Stimulated activated naive CD4-positive, alpha-beta T cell (primary cell): ENCODE measurements around the gene VTN.

Experiments used
- DNase-seq, 6 experiments: peaks; one replicate each; lab custom pipeline; 2025; lab: John Stamatoyannopoulos, UW

Gene VTN

DNA sequence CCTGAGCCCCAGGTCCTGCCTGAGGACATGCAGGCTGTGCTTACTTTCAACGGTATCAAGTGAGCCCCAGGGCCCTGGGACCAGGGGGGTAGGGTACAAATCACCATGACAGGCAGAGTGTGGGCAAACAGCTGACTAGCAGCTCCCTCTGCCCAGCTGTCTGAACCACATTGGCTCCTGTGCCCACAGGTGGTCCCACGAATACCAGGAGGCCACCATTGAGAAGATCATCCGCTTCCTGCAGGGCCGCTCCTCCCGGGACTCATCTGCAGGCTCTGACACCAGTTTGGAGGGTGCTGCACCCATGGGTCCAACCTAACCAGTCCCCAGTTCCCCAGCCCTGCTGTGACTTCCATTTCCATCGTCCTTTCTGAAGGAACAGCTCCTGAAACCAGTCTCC lies 25.9 kb upstream of the VTN start:
- DNase-seq: no peak

DNA sequence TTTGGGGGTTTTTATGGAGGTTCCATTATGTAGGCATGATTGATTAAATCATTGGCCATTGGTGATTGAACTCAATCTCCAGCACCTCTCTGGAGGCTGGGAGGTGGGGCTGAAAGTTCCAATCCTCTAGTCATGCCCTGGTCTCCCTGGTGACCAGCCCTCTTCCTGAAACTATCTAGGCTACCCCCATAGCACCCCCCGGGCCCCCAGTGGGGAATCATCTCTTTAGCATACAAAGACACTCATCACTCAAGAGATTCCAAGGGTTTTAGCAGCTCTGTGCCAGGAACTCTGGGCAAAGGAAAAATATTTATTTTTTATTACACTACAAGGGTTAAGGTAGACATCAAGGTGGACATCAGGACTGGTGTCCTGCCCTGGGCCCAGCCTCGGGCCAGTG lies 25.3 kb upstream of the VTN start:
- no peak for DNase-seq

DNA sequence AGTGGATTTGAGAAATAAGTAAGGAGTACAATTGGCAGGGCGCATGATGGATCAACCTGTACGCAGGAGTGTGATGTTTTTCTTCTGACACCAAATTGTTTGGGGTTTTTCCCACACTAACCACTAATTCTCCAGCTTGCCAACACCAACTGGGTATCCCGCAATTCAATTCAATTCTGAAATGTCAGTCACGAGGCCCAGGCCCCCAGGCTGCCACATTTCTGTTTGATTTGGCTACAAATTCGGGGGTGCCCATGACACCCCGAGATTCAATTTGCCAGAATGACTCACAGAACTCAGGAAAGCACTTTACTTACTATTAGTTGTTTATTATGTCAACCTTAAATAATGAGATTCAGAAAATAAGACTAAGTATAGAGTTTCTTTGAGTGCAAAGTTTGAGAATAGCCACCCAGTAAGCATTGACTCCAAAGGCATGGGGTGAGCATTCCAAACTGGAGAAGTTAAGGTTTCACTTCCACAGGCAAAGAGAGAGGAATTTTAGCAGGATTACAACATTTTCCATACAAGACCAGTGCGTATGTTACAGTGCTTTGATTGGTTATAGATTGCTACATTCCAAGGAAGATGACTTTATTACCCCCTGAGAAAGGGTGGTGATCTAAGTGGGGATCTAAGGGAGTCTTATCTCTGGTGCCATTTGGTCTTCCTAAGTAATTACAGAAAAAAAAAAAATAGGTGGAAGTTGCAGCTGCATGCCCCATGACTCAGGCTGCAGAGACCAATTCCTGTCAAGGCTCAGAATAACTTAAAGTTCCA lies 24.4 kb upstream of the VTN start:
- DNase-seq: no peak

DNA sequence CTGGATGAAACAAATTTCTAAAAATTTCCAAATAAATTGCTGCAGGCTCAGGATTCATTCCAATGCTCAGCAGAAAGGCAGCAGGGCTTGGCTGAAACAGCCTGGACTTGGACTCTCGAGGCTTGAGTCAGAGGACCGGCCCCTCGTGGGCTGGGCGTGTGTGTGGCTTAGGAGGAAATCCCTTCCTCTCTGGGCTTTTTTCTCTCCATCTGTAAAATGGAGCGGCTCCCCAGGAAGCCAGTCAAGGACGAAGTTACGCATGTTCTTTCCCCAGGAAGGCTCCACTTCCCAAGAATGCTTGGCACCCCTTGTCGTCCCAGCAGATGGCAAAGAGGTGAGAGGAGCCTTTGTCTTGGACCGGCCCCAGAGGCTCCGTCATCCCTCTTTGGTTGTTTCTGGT lies 22.4 kb upstream of the VTN start:
- DNase-seq: no peak

DNA sequence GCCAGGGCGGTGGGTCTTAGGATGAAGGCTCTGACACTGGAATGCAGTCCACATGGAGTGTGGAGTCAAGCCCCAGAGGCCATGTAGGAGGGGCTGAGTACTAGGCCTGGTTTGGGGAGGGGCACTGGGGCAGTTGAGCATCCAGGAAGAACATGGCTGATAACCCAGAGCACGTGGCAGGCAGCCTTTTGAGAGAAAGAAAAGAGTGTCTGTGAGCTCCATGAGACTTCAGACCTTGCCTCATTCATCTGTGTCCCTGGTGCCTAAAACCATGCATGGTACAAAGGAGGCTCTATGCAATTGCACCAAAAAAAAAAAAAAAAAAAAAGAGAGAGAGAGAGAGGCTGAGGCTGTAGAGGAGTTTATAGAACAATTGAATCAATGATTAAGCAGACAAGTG lies 21.3 kb upstream of the VTN start:
- DNase-seq: no peak

DNA sequence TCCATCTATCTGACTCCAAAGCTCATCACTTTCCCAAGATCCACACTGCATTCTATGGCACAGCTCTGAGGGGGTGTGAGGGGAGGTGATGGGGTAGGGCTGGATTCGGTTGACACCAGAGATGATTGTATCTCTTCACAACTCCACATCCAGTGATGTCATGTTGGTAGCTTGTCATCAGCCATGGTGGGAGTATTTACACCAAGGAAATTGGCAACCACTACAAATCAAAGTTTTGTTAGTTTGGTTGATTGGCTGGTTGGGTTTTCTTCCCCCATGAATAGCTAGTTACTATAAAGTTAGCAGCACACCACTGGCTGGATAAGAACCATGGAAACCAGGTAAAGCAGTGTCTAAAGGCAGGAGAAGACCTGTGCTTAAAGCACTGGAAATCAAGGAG lies 20.9 kb upstream of the VTN start:
- no peak for DNase-seq

DNA sequence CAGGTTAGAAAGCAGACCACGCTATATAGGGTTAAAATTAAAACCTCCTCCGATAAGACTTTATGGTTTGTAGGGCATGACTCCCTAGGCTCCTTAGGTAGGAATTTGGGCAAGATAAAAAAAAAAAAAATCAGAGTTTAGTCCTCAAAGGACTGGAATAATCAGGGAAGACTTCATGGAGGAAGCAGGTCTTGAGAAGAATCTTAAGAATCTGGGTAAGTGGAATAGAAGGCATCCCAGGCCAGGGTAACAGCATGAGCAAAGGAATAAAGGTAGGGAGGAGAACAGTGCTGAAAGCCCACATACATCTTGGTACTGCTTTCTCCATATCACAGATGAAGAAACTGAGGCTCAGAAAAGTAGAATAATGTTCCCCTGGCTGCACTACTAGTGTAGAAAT lies 20.5 kb upstream of the VTN start:
- DNase-seq: no peak

DNA sequence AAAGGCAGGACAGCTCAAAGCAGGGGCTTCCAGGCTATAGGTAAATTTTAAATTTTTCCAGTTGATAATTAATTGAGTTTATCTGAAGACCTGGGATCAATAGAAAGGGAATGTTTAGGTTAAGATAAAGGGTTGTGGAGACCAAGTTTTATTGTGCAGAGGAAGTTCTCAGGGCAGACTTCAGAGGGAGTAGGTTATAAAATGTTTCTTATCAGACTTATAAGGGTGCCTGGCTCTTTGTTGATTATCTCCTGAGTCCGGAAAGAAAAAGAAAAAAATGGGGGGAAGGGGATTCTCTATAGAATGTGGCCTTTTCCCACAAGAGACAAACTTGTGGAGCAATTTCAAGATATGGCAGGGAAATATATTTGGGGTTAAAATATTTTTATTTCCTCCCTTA lies 20.0 kb upstream of the VTN start:
- no peak for DNase-seq

DNA sequence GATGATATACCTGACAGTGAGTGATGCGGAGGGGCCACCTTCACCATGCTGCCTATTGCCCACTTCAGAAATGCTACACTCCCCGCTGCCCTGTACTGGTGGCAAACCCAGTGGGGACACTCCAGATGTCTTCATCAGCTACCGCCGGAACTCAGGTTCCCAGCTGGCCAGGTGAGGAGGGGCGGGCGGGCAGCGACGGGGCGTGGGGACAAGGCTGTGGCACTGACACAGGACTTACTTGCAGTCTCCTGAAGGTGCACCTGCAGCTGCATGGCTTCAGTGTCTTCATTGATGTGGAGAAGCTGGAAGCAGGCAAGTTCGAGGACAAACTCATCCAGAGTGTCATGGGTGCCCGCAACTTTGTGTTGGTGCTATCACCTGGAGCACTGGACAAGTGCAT lies 18.0 kb upstream of the VTN start:
- DNase-seq: no peak

DNA sequence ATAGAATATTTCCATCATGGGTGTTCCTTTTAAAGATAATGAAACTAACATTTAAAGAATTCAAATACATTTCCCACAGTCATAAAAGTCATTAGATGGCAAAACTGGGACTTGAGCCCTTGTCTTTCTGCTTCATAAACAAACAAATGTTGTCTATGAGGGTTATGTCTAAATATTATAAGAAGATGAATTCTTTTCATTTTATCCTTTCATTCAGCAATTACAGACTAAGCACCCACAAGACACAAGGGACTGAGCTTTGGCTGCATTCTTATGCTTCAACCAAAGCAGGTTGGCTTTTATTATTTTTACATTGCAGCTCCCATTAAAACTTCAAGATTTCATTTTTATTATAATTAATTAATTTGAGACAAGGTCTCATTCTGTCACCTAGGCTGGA lies 16.3 kb upstream of the VTN start:
- no peak for DNase-seq

DNA sequence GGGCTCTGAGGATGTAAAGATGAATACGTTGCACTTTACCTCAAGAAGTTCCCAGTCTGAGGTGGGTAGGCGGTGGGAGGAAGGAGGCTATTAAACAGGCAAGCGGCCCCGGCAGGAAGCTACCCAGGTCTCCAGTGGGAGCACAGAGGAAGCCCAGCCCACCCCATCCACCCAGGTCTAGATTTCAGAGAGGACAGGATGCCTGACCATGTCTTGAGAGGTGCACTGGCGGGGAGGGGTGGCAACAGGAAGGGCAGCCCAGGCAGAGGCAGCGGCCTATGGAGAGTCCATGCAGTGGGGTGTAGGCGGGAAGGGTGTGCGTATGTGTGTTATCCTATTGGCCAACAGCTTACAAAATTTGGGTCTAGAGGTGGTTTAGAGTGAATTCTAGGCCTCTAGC lies 15.3 kb upstream of the VTN start:
- peak in 1 of 6 experiments; percentile 7 for DNase-seq

DNA sequence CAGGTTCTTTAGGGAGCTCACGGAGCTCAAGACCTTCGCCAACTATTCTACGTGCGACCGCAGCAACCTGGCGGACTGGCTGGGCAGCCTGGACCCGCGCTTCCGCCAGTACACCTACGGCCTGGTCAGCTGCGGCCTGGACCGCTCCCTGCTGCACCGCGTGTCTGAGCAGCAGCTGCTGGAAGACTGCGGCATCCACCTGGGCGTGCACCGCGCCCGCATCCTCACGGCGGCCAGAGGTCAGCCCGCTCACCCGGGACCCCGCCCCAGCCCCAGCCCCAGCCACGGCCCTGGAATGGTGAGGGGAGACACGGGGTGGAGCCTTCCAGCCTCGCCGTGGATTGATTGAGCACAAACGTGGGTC lies 14.9 kb upstream of the VTN start:
- DNase-seq: no peak

DNA sequence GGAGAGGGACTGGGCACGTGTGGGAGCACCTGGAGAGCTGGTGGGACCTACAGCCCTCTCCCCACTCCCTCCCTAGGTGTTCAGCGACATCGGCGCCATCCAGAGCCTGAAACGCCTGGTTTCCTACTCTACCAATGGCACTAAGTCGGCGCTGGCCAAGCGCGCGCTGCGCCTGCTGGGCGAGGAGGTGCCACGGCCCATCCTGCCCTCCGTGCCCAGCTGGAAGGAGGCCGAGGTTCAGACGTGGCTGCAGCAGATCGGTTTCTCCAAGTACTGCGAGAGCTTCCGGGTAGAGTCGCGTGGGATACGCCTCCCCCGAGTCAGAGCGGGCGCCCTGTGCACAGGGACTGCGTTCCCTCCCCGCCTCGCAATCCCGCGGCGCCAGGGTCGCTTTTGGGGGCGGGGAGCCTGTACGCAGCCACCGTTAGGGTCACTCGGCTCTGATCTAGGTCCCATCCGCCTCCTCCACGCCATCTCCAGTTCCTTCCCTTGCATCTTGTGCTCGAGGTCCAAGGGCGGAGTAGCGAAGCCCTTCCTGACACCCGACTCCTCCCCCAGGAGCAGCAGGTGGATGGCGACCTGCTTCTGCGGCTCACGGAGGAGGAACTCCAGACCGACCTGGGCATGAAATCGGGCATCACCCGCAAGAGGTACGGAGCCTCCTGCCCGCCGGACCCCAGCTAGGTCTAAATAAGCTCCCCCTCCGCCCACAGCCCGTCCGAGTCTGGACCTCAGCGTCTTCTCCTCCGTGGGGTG lies 14.4 kb upstream of the VTN start:
- peak; percentile 29 to 64 (median 44) for DNase-seq

DNA sequence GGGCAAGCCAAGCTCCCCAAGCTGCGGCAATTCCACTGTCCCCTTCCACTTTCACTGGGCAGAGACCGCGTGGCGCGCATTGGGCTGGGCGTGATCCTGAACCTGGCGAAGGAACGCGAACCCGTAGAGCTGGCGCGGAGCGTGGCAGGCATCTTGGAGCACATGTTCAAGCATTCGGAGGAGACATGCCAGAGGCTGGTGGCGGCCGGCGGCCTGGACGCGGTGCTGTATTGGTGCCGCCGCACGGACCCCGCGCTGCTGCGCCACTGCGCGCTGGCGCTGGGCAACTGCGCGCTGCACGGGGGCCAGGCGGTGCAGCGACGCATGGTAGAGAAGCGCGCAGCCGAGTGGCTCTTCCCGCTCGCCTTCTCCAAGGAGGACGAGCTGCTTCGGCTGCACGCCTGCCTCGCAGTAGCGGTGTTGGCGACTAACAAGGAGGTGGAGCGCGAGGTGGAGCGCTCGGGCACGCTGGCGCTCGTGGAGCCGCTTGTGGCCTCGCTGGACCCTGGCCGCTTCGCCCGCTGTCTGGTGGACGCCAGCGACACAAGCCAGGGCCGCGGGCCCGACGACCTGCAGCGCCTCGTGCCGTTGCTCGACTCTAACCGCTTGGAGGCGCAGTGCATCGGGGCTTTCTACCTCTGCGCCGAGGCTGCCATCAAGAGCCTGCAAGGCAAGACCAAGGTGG lies 11.2 kb upstream of the VTN start:
- DNase-seq: peak in 1 of 6 experiments; percentile 7

DNA sequence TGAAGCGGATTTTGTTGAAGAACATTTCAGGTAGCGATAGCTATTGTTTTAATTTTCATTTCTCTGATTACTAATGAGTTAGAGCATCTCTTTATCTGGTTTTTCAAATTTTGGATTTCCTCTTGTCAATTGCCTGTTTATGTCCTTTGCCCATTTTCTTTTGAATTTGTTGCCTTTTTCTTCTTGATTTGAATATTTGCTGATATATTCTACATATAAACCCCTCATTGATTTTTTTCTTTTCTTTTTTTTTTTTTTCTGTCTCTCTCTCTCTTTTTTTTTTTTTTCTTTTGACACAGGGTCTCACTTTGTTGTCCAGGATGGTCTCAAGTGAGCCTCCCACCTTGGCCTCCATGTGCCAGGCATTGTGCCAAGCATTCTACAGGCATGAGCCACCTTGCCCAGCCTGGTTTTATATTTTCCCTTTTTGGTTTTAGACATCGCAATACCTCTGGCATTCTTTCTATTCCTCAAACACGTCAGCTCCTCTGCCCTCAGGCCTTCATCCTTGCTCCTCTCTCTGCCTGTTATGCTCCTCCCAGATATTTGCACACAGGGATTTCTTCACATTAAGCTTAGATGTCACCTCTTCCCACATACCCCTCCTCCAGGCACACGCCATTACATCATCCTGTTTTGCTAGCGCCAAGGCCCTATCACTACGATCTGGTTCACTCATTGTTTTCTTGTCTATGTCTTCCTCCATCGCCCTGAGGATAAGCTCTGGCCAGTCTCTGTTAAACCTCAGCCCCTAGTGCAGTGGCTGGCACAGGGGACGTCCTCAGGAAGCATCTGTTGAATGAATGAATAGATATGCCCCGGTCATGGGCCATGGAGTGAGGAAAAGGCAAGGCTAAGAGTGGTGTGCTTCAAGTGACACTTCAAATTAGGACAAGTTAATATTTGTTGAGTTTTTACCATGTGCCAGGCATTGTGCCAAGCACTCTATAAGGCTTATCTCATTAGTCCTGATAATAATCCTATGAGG lies 10.0 kb upstream of the VTN start:
- DNase-seq: no peak

DNA sequence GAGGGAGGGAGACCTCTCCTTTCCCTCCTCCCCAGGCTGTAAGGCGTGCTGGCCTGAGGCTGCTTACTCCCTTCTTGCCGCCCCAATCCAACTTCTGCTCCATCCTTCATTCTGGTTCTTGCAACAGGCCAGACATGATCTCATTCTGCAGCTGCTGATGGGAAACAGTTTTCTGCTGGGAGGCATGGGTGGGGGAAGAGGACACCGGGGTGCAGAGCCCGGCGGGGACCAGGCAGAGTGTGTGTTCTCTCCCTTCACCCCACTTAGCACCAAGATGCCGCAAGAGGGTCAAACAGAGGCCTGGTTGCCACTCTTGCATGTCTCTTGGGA lies 2.8 kb upstream of the VTN start:
- DNase-seq: no peak

DNA sequence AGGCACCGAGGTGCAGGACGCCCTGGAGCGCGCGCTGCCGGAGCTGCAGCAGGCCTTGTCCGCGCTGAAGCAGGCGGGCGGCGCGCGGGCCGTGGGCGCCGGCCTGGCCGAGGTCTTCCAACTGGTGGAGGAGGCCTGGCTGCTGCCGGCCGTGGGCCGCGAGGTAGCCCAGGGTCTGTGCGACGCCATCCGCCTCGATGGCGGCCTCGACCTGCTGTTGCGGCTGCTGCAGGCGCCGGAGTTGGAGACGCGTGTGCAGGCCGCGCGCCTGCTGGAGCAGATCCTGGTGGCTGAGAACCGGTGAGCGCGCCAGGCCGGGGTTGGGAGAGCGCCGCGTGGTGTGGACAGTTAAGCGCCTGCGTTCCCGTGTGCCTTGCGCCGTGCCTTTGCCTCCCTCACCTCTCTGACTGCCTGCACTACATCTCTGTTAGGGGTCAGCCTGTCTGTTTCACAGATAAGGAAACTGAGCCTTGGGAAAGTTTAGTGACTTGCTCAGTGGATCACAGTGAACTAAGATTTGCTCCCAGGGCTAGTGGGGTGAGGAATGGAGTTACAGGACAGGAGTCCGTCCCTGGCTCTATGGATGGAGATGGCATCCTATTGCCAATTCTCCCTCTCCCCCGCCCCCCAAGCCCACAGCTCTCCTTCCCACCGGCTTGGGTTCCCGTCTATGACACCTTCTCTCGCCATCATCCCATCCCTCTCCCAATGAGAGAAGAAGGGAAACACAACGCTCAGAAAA lies 2.3 kb upstream of the VTN start:
- DNase-seq: peak in 1 of 6 experiments; percentile 36

DNA sequence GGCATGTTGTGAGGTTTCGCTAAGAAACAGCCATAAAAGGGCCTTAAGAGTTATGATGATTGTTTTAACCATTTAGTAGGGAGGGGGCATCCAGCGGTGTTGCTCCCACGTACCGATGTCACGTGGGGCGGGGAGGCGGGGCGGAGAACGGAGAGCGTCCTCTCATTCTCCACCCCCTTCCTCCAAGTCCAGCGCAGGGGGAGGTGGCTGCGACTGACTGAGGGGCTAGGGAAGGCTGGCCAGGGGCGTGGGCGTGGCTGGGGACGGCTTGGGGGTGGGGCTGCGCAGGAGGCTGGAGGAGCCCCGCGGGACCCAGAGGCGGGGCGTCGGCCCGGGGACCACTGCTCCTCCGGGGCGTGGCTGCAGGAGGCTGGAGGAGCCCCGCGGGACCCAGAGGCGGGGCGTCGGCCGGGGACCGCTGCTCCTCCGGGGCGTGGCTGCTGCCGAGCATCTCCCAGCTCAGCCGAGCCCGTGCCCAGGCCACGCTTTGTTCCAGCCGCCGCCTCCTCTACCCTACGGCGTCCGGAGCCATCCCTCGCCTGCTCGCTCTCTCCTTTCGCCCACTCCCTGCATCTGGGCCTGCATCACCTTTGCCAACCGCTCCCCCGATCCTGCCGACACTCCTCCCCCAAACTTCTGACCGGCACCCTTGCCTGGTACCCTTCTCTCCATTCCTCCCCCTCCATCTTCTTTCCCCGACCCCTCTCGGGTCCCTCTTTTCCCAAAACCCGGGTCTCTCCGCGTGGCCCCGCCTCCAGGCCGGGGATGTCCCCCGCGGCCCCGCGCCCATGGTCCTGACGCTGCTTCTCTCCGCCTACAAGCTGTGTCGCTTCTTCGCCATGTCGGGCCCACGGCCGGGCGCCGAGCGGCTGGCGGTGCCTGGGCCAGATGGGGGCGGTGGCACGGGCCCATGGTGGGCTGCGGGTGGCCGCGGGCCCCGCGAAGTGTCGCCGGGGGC lies 1.4 kb upstream of the VTN start, which contains the start of gene SARM1:
Gene SARM1 (plus strand): TSS at position 450 of the 958 bp plus-strand sequence. CDS start 339 bp downstream, at position 789.
- peak; percentile 47 to 79 (median 72) for DNase-seq

DNA sequence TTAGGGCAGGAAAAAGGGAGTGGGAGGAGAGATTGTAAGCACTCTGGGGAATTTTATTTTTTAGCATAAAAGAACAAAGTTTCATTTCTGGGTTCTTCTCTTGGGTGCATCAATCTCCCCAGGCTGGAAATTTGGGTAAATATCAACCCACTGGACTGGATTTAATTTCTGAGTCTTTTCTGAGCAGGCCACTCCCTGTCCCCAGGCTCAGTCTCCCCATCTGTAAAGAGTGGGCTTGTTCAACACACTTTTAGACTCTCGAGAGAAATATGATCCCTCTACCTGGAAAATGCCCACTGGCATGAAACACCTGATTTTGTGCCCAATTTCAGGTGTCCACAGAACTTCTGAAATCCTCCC lies 617 bp upstream of the VTN start:
- no peak for DNase-seq

DNA sequence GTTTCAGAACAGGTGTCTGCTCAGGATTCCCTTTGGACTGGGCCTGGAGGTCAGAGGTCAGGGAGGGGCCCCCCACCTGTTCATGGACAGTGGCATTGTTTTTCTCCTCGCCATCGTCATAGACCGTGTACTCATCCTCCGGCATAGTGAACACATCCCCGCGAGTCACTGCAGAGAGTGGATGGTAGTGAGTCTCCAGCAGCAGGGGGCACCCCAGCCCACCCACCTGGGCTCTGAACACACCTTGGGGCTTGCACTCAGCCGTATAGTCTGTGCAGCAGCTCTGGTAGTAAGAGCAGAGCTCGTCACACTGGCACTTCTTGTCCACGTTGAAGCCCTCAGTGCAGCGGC lies 448 bp downstream of the VTN start:
- DNase-seq: no peak
